ENCODE results near the gene MAGI1.

Gene MAGI1

DNA sequence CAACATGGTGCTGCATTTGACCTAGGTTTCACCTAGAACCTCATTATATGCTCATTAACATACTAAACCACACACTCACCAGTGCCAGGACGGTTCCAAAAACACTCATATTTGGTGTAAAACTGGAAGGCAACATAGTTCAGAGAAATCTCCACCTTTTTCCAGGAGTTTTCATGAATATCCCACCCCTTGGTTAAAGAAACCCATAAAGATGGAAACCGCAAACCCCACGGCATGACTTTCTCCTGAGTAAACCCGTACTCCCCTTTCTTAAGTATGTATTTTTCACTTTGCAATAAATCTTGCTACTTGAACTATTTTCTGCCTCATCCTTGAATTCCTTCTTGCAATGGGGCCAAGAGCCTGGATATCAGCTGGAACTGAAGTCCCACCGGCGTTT, 379.3 kb downstream of the MAGI1 start:
- intact Hi-C loops (cut with DNase I), result no loop called here
- DNase-seq, result no peak

- DNase-seq, result no peak
- intact Hi-C loops (cut with DNase I), result no loop called here
These were observed 380.3 kb downstream of the MAGI1 start for GRCh38 chr3:65658401-65658800.

GRCh38 chr3:65655061-65655460, 383.7 kb downstream of the MAGI1 start:
- intact Hi-C loops (cut with DNase I), result no loop called here
- DNase-seq, result no peak

DNA sequence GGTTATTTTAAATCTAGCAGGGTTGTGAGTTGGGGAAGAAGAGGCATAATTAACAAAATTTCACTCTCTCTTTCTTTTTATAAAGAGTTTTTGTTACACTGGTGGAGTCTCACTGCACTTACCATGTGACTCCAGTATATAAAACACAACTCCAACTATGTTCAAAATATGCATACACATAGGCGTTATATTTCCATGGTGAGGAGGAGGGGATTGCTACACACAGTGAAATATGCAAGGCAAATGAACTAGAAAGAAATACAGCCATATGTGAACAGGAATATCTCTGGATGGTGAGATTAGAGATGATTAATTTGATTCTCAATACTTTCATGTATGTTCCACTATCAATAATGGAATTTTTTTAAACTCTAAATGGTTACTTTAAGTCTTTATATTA, 385.0 kb downstream of the MAGI1 start:
- intact Hi-C loops (cut with DNase I), result no loop called here
- DNase-seq, result no peak

DNA sequence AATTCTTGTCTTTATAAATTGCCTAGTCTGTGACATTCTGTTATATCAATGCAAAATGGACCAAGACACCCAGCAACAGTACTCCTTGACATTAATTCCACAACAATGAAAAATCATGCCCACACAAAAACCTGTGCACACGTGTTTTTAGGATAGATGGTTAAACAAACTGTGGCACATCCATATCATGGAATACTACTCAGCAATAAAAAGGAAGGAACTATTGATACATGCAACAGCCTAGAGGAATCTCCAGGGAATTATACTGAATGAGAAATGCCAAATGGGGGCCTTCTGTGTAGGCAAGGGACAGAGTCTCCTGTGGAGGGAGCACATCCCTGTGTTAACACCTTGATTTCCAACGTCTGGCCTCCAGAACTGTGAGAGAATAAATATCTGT, 388.5 kb downstream of the MAGI1 start:
- DNase-seq, result no peak
- intact Hi-C loops (cut with DNase I), result no loop called here

GRCh38 chr3:65647369-65647768, 391.3 kb downstream of the MAGI1 start:
- DNase-seq, result no peak
- intact Hi-C loops (cut with DNase I), result no loop called here

DNA sequence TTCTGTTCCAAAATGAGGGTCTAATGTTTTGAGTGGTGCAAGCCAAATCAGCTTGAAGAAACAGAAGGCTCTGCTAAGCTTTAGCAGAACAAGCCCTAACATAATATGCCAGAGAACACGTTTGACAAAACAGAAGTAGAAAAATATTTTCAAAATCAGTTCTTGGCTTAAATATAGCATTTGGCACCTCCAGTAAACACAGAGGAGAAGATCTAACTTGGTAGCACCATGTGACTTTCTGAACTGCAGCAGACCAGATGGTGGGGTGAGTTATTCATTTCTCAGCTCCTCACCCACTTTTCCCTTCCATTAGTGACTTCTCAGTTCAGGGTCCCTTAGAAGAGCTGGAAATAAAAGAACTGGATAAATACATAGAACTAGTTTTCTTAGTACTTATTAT, 395.8 kb downstream of the MAGI1 start:
- intact Hi-C loops (cut with DNase I), result no loop called here
- DNase-seq, result no peak

- no peak for DNase-seq
These were observed 396.9 kb downstream of the MAGI1 start for GRCh38 chr3:65641777-65642176.

GRCh38 chr3:65641045-65641444, 397.7 kb downstream of the MAGI1 start:
- no peak for DNase-seq
- intact Hi-C loops (cut with DNase I), result no loop called here

More at GRCh38 chr3:65641777-65642176, 396.9 kb downstream of the MAGI1 start:
- intact Hi-C loops (cut with DNase I), result no loop called here

DNA sequence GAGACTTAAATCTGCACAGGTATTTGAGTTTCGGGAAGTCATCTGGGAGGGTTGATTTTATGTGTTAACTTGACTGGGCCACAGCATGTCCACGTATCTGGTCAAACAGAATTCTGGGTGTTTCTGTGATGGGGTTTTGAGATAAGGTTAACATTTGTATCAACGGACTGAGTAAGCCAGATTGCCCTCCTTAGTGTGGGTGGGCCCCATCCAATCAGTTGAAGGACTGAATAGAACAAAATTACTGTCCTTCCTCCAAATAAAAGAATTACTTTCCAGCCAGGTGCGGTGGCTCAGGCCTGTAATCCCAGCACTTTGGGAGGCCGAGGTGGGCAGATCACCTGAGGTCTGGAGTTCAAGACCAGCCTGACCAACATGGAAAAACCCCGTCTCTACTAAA, 399.3 kb downstream of the MAGI1 start:
- no peak for DNase-seq
- intact Hi-C loops (cut with DNase I), result no loop called here

GRCh38 chr3:65638301-65638700, 400.4 kb downstream of the MAGI1 start:
- intact Hi-C loops (cut with DNase I), result no loop called here
- DNase-seq, result no peak

DNA sequence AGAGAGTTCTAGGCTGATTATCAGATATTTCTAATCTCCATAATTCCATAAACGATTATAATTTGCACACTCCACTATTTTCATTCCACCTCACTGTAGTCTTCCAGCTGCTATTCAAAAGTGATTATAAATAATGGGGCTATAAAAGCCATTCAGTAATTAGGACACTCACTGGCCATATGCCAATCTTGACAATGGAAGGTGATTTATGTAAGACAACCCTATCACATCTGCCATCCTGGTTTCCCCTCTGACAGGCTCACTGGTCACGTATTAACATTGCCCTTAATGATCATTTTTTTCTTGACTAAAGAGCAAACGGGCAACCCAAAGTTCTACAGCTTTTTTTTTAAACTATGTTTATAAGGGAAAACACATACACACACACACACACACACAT, 402.4 kb downstream of the MAGI1 start:
- no peak for DNase-seq
- intact Hi-C loops (cut with DNase I), result no loop called here

DNA sequence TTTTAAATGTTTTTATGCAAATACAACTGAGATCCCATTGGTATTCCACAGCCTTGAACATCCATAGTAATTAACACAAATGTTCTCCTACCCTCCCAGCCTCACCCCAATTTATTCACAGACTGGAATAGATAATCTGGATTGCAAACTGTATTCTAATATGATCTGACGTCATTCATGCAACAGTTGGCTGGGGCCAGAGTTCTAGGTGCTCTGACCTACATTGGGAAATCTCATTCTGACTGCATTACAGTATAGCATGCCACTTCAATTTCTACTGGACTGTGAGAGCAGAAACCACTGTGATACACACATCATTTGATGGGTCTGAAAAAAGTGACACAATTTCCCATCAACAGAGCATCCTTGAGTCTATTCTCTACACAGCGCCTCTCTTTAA, 403.1 kb downstream of the MAGI1 start:
- intact Hi-C loops (cut with DNase I), result no loop called here

DNA sequence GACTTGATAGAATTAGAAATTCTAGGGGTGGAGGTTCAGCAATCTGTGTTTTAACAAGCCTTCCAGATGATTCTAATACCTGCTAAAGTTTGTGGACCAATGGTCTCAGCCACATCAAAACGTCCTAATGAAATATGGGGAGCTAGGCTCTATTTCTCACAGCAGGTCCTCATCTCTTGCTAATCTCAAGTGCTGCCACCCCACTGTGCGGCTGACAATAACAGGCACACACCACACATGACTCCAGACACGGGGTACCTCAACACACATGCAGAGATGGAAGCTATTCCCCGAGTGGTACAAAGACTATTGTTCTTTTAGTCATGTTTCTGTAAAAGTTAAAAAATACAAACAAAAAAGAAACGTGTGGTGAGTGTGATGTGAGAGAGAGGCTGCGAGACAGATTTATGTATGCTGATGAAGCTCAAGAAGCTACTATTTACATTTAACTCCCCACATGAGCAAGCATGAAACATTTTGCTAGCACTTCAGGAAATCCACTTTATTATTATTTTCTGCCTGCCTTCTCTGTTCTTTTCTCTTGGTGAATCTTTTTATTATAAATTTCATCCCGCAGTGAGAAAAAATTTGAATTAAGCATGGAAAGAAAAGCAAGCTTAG, 405.6 kb downstream of the MAGI1 start:
- intact Hi-C loops (cut with DNase I), result no loop called here

More for the DNA sequence above, 403.1 kb downstream of the MAGI1 start:
- DNase-seq, result no peak

DNA sequence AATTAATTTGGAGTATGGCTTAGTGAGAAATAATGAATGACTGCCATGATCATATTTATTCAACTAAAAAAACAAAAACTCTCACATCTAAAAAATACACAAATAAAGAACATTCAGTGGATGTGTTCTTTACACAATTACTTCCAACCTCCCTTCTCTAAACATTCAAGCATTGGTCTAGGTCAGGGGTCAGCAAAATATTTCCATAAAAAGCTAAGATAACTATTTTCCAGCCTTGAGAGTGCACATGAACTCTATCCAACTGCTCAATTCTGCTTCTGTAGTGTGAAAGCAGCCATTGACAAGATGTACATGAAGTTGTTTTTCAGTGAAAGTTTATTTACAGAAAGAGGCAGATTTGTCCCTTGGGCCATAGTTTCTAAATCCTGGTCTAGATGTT, 406.3 kb downstream of the MAGI1 start:
- DNase-seq, result no peak
- intact Hi-C loops (cut with DNase I), result no loop called here

More for the DNA sequence above, 405.6 kb downstream of the MAGI1 start:
- peak in 1 of 42 donors; percentile 10 for DNase-seq

GRCh38 chr3:65628978-65629377, 409.7 kb downstream of the MAGI1 start:
- DNase-seq, result no peak

GRCh38 chr3:65627062-65627461, 411.7 kb downstream of the MAGI1 start:
- no peak for DNase-seq
- intact Hi-C loops (cut with DNase I), result no loop called here

More at GRCh38 chr3:65628978-65629377, 409.7 kb downstream of the MAGI1 start:
- intact Hi-C loops (cut with DNase I), result no loop called here

- intact Hi-C loops (cut with DNase I), result no loop called here
- no peak for DNase-seq
These were observed 413.4 kb downstream of the MAGI1 start for GRCh38 chr3:65625305-65625704.

- DNase-seq, result no peak
- intact Hi-C loops (cut with DNase I), result no loop called here
These were observed 415.4 kb downstream of the MAGI1 start for GRCh38 chr3:65623362-65623761.

DNA sequence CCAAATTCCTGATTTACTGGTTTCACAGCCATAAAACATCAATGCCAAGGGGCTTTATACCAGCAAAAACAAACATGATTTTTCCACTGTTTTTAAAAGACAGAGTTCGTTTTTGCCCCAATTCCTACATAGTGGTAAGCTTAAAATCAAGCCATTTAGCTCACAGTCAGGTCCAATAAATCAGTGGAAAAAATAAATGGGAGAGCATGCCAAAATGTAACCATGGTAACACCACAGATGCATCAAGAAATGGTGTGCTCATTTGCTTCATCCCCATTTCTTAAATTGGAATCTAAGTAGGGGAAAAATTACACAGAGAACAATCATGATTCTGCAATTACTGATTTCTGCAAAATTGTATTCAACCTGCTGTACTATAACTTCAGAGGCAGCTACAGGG, 418.8 kb downstream of the MAGI1 start:
- intact Hi-C loops (cut with DNase I), result no loop called here
- peak in 1 of 42 donors; percentile 12 for DNase-seq

- peak in 24 of 42 donors; percentile 6 to 73 (median 37) for DNase-seq
- intact Hi-C loops (cut with DNase I), result no loop called here
These were observed 419.3 kb downstream of the MAGI1 start for GRCh38 chr3:65619451-65619881.

DNA sequence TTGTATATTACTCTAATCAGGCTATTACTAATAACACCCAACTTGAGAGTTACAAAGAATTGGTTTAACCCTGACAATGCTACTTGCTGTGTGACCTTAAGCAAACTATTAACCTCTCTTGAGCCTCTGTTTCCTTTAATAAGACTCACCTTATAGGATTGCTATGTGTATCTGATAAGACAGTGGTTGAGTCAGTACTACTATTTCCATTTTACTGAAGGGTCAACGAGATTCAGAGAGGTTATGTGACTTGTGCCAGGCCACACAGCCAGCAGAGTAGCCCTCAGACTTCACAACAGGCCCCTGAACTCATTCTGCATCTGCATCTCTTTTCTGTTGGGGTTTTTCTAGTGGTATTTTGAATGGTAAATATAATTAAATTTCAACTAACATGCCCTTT, 420.1 kb downstream of the MAGI1 start:
- no peak for DNase-seq
- intact Hi-C loops (cut with DNase I), result no loop called here

Measured in head of caudate nucleus (tissue), 42 donors.